ENCODE data around the gene FAM193A. TPM values are rescaled to one million over a fixed set of nuclear protein-coding genes. Genes with fewer than 3 reads are reported as not detected.

FAM193A gene
- total RNA-seq, 6 donors from 2014 or later: 23.7 to 87.0 (median 27.1) TPM

DNA sequence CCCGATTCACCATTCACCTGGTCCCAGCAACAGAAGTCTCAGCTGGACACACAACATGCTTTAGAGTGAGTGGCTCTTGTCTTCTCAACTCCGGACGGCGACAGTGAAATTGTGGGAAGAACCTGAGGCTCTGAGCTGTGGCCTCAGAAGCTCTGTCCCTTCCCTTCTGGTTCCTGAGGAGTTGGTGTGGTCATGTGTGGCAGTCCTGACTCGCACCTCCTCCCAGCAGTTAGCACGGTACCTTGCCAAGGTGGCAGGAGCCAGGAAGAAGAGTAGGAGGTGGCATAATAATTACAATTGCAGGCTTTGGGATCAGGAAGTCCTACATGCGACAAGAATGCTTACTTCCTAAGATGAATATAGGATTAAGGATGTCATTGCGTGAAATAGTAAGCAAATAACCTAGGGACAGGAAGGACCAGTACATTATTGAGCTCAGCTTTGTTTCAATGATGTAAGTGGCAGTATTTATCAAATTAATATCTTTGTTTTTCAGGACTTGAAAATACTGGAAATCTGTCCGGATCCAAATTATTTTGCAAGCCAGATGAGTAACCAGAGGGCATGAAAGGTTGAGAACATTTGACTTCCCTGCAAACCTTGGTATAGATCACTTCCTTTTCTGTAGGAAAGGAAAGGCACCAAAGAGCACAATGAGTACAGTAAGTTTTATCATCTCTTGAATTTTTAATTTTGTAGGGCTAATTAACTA, 46.5 kb upstream of the FAM193A start:
- H3K27ac ChIP-seq: peak overlapping the region in 2 of 4 donors; percentile 13 to 53
- 72 to 82% methylated on average over 9 of the region's 9 CpGs for WGBS, 2 donors
- H3K4me3 ChIP-seq: no peak overlapping the region
- H3K9me3 ChIP-seq: no peaks in the 10 kb centered on the region
- no peak for ATAC-seq (ENCODE audit: low FRiP score in 2 of 2)
- peaks cover 8 to 52% (median 24%) of the 10 kb centered on the region in 4 donors for H3K36me3 ChIP-seq
- peaks cover 39 to 63% (median 44%) of the 10 kb centered on the region in 4 donors for H3K4me1 ChIP-seq
- TF ChIP-seq EP300 (IDR thresholded peaks at IDR 0.05): no peak
- TF ChIP-seq, protein P1, sequence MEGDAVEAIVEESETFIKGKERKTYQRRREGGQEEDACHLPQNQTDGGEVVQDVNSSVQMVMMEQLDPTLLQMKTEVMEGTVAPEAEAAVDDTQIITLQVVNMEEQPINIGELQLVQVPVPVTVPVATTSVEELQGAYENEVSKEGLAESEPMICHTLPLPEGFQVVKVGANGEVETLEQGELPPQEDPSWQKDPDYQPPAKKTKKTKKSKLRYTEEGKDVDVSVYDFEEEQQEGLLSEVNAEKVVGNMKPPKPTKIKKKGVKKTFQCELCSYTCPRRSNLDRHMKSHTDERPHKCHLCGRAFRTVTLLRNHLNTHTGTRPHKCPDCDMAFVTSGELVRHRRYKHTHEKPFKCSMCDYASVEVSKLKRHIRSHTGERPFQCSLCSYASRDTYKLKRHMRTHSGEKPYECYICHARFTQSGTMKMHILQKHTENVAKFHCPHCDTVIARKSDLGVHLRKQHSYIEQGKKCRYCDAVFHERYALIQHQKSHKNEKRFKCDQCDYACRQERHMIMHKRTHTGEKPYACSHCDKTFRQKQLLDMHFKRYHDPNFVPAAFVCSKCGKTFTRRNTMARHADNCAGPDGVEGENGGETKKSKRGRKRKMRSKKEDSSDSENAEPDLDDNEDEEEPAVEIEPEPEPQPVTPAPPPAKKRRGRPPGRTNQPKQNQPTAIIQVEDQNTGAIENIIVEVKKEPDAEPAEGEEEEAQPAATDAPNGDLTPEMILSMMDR (IDR thresholded peaks at IDR 0.05): no peak
- no peak for TF ChIP-seq POLR2A (IDR thresholded peaks at IDR 0.05)
- TF ChIP-seq POLR2AphosphoS5 (IDR thresholded peaks at IDR 0.05): no peak
- no peaks in the 10 kb centered on the region for H3K27me3 ChIP-seq
- no peak for DNase-seq

DNA sequence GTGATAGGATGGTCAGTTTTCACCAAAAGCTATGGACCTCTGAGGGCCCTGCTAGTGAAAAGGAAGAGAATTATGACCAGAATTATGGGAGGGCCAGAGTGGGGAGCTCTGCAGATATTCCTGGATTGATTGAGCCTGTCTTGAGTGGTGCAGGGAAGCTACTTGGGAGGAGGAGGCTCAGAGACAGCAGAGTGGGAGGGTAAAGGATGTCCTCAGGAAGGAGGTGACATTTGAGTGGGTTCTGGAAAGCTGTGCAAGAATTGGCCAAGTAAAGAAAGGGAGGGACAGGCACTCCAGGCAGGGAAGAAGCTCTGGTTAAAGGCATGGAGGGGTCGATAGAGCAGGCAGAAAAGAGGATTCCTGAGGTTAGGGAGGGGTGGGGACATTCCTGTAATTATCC, 43.5 kb upstream of the FAM193A start:
- no peaks in the 10 kb centered on the region for H3K27me3 ChIP-seq
- peaks cover 12 to 76% (median 42%) of the 10 kb centered on the region in 4 donors for H3K36me3 ChIP-seq
- TF ChIP-seq, protein P1 (IDR thresholded peaks at IDR 0.05): no peak
- no peak for TF ChIP-seq POLR2AphosphoS5 (IDR thresholded peaks at IDR 0.05)
- no peak for TF ChIP-seq EP300 (IDR thresholded peaks at IDR 0.05)
- no peak for TF ChIP-seq POLR2A (IDR thresholded peaks at IDR 0.05)
- WGBS, 2 donors: 56 to 72% methylated on average over 1 of the region's 1 CpG
- H3K27ac ChIP-seq: no peak overlapping the region
- H3K9me3 ChIP-seq: no peaks in the 10 kb centered on the region
- H3K4me3 ChIP-seq: no peak overlapping the region
- H3K4me1 ChIP-seq: peaks cover 17 to 39% (median 20%) of the 10 kb centered on the region in 4 donors
- no peak for DNase-seq
- no peak for ATAC-seq (ENCODE audit: low FRiP score in 2 of 2)

DNA sequence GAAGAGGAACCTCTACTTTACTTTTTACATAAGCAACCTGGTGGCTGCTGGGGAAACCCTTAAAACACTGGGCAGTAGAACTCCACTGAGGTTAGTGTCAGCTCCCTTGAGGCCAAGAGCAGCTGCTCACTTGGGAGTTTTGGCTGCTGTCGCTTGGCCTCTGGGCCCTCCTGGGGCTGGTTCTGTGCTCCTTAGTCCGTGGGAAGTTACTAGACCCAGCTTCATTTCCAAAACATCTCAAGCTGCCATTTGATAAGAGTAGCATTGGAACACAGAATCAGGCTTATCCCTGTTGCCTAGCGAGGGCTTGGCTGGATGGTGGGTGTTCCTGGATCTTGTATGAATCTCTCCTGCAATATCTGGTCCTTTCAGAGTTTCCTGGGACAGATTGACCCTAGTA, 41.5 kb upstream of the FAM193A start:
- WGBS, 2 donors: 92 to 93% methylated on average over 2 to 3 of the region's 3 CpGs
- Histone ChIP-seq H3K4me1 (peaks cover 6 to 22% (median 11%) of the 10 kb centered on the region in 4 donors), H3K36me3 (peaks cover 25 to 89% (median 62%) of the 10 kb centered on the region in 4 donors), H3K27ac (peak overlapping the region in 1 of 4 donors; percentile 17), H3K9me3 (no peaks in the 10 kb centered on the region), H3K4me3 (no peak overlapping the region), H3K27me3 (no peaks in the 10 kb centered on the region)
- DNase-seq: no peak
- TF ChIP-seq EP300 (IDR thresholded peaks at IDR 0.05): no peak
- no peak for TF ChIP-seq POLR2AphosphoS5 (IDR thresholded peaks at IDR 0.05)
- TF ChIP-seq POLR2A (IDR thresholded peaks at IDR 0.05): no peak
- TF ChIP-seq, protein P1 (IDR thresholded peaks at IDR 0.05): no peak
- ATAC-seq (ENCODE audit: low FRiP score in 2 of 2): no peak

DNA sequence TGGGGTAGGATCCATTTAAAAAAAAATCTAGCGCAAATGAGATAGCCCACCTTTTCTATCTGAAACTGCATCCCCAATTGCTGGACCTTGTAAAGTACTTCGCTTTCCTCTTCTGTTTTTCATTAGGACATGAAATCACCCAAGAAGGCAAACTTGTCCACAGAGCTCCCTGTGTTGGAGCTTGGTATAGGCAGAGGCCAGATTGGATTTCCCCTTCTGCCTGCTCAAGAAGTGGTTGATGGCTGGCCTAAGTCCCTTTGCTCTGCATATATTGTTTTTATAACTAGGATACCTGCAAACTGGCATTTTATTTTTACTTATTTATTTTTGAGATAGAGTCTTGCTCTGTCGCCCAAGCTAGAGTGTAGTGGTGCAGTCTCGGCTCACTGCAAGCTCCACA, 39.1 kb upstream of the FAM193A start:
- Histone ChIP-seq H3K9me3 (no peaks in the 10 kb centered on the region), H3K27me3 (no peaks in the 10 kb centered on the region), H3K4me3 (no peak overlapping the region), H3K36me3 (peaks cover 33 to 89% (median 63%) of the 10 kb centered on the region in 4 donors), H3K27ac (no peak overlapping the region), H3K4me1 (peaks cover 0 to 15% (median 7%) of the 10 kb centered on the region in 4 donors)
- TF ChIP-seq, protein P1 (IDR thresholded peaks at IDR 0.05): no peak
- TF ChIP-seq EP300 (IDR thresholded peaks at IDR 0.05): no peak
- no peak for TF ChIP-seq POLR2A (IDR thresholded peaks at IDR 0.05)
- TF ChIP-seq POLR2AphosphoS5 (IDR thresholded peaks at IDR 0.05): no peak
- DNase-seq (no peak), ATAC-seq (ENCODE audit: low FRiP score in 2 of 2) (no peak)
- WGBS, 2 donors: 98 to 100% methylated on average over 4 of the region's 4 CpGs
